Stimulated activated CD4-positive, alpha-beta T cell treated with anti-CD3 and anti-CD28 coated beads, Interleukin-4, amount 100 ng/mL, for 1 hour (primary cell): ENCODE results near the gene NEU2.
"Not testable (repeated sequence)": the region's sequence is repeated elsewhere in the genome, so short reads cannot be mapped to it uniquely, and the experiment has no call there.

Source experiments
- DNase-seq: peaks from one replicate; pipeline ENCODE4 v3.0.0-alpha.2; 2020

NEU2 gene

DNA sequence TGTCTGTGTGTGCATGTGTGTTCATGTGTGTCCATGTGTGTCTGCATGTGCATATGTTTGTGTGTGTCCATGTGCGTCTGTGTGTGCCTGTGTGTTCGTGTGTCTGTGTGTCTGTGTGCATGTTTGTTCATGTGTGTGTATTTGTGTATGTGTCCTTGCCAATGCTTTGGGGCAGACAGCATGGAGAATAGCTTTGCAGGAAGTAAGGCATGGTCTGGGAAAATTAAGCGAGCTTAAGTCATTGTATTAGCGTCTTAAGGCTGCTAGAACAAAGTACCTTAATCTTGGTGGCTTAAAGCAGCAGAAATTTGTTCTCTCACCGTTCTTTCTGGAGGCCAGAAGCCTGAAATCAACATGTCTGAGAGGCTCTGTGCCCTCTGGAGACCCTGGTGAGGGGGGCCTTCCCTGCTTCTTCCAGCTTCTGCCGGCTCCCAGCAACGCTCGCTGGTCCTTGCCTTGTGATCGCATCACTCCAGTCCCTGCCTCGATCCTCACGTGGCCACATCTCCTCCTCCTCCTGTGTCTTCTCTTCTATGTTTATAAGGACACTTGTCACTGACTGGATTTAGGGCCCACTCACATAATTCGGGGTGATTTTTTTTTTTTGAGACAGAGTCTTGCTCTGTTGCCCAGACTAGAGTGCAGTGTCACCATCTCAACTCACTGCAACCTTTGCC is 3.8 kb downstream of the NEU2 start:
- no peak for DNase-seq

- DNase-seq: no peak
These were observed 4.6 kb downstream of the NEU2 start for GRCh38 chr2:233037078-233037477.

DNA sequence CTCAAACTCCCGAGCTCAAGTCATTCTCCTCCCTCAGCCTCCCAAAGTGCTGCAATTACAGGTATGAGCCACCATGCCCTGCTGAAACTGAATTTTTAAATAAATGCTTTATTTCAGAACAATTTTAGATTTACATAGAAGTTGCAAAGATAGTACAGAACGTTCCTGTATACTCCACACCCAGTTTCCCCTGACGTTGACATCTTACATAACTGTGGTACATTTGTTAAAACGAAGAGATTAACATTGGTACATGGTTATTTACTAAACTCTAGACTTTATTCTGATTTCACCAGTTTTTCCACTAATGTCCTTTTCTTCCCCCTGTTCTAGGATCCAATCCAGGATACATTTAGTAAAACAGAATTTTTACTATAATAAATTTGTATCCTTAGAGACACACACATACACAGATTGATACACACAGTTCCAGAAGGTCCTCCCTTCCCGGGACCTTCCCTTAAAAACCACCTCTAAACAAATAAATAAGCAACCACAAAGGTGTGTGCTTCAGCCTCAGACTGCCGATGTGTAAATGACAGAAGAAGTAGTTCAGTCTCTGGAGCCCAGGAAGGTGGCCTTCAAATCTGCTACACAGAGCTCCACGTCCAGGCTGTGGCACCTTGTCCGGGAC is 6.9 kb downstream of the NEU2 start:
- DNase-seq: no peak

DNA sequence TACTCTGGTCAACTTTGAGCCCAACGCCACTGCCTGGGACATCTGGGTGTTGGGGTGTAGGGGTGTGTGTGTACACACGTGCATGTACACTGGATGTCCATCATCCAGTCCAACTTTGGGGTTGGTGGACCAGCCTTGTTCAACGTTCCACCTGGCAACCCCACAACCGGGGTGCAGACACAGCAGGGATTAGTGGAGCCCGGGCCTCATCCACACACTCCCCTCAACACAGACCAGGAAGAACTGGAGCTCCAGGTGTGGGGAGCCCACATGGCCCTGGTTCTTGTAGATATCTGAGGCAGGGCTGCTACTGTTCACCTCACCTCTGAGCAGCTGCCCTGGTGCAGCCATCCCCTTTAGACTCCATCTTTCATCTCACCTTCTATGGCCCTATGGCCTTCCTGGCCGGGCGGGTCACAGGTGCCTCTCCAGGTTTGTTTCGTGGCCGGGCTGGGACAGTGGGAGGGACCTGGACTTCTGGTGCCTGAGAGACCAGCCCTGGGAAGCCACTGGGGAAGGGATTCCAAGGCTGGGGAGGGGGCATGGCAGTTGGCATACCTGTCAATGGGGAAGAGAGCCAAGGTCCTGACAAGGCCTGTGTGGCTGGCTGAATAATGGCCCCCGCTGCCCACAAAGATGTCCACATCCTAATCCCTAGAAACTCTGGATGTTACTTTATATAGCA is 7.5 kb downstream of the NEU2 start:
- DNase-seq: no peak

GRCh38 chr2:233040571-233040970 is 8.1 kb downstream of the NEU2 start:
- DNase-seq: no peak

- no peak for DNase-seq
These were observed 9.4 kb downstream of the NEU2 start for GRCh38 chr2:233041722-233042323.

DNA sequence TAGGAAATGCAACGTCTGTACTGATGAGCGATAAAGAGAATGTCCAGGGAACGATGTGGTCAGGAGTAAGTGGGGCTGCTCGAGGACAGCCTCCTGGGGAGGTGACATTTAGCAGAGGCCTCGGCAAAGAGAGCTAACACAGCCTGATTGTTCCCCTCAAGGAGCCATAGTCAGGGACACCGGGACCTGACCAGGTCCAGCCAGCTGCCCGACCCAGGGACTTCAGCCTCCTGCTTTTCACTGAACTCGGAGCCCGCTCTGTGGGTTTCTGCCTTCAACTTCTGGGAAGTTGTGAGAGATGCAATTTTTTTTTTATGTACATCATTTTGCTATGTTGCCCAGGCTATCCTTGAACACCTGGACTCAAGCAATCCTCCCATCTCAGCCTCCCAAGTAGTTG is 10.1 kb downstream of the NEU2 start:
- no peak for DNase-seq

DNA sequence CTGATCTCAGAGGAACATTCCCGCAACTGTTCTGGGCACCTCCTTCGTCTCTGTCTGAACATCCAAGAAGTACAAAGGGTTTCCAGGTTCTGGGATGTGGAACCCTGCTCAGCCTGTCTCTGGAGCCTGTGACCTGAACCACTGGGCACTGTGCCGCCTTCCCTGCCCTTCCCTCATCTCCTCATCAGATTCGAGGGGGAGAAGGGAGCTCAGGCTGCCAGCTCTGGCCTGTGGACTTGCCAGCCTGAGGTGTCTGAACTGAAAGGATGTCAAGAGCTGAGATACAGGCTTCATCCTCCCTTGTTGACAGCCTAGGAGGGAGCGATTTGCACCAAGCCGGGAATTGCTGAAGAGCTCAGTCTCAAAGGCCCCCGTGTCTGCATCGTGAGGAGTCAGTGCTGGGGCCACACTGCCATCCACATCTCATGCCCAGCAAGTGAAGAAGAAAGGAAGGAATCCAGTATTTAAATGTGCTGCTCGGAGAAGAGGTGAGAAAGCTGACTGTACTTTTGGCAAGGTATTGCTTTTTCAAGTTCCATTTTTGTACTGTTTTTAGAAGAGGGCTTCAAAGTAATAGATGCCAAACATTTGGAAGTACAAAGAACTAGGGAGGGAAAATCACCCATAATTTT is 12.6 kb downstream of the NEU2 start:
- DNase-seq: no peak

- DNase-seq: no peak
These were observed 14.7 kb downstream of the NEU2 start for GRCh38 chr2:233047206-233047605.

DNA sequence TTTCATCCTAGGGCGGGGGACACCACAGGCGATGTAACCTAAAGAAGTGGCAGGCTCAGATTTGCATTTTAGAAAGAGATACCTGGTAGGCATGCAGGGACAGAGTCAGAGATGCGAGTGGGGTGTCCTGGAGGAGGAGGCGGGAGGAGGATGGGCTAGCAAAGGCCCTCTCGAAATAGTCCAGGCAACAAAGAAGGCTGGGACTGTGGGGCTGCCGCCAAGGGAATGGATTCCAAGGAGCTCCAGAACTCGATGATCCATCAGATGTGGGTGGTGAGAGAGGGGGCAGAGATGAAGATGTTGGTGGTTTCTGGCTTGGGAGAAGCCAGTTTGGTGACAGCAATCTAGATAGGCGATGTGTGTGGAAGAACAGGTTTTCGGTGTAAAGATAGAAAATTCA is 15.2 kb downstream of the NEU2 start:
- no peak for DNase-seq

GRCh38 chr2:233048569-233049193 is 16.2 kb downstream of the NEU2 start:
- no peak for DNase-seq

- DNase-seq: no peak
These were observed 16.8 kb downstream of the NEU2 start for GRCh38 chr2:233049194-233049761.

DNA sequence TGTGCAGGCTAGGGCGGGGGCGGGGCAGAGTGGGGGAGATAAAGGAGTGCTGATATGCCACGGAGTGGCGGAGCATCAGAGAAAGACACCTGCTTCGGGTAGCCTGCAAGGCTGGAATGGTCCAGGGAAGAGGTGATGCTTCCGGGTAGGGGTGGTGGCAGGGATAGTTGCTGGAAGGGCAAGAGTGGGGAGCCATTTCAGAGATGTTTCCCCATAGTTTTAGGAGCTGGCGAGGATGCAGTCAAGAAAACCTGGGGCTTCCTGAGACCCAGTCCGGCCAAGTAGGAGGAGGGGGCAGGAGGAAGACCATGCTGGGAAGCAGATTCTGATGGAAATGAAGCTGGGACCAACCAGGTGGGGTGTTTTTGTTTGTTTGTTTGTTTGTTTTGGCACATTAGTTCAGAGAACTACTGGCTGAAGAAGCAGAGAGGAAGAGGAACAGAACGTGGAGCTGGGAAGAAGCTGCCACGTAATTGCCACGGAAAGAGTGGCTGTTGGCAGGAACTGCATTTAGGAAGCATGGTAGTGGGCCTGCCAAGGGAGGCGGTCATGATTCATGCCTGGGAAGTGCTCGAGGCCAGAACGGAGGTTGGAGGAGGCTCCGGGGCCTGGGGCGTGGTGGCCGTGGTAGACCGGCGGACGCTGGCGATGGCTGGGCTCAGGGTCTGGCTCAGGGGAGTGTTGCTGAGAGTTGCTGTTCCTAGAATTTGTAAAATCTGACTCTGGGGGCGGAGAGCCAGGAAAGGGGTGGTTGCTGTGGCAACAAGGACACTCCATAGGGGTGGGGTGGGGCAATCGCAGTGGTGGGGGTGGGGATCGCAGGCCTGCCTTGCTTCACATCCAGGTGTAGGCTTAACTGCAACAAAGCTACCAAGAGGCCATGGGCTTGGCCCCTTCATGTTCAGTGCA is 19.0 kb downstream of the NEU2 start:
- no peak for DNase-seq

GRCh38 chr2:233052517-233052916 is 20.0 kb downstream of the NEU2 start:
- DNase-seq: not testable (repeated sequence)

DNA sequence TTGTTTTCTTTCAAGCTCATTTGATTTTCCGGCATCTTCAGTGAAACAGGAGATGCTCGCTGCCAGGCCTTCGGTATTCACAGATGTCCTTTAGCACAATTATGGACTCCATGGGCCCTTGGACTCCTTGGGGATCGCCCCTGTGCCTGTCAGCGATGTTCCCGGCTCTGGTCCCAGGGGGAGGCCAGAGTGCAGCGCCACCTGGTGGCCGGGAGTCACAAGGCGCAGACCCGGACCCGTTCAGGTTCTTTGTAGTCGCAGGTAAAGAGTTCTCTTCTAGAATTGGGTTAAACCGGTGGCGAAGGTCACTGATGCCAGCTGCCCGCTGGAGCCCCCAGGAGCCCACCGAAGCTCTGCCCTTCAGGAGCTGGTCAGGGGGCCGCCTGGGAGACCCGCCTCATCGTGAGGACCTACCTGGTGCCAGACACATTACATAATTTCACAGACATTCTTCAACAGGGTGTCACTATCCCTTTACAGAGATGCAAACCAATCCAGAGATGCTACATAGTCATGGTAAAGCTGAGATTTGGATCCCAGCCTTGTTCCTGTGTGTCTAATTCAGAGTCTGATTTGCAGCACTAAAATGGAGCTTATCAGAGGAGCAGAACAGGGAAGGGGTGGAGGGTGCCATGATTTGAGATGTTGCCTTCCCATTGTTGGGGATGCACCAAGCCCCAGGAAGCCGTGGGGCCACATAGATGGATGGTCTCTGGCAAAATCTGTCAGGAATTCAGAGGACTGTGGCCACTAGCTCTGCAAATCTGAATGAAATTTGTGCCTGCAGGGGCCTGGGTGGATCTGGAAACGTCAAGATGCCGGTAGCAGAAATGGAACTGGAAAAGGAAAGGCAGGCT is 21.7 kb downstream of the NEU2 start:
- DNase-seq: peak; percentile 81

DNA sequence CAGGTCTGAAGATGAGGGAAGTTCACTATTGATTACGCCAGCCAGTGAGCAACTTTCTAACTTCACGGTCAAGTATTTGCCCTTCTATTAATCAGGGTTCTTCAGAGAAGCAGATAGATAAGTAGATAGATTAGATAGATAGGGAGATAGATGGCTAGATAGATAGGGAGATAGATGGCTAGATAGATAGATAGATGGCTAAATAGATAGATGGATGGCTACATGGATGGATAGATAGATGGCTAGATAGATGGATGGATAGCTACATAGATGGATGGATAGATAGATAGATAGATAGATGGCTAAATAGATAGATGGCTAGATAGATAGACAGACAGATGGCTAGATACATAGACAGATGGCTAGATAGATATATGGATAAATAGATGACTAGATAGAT is 22.9 kb downstream of the NEU2 start:
- DNase-seq: no peak

DNA sequence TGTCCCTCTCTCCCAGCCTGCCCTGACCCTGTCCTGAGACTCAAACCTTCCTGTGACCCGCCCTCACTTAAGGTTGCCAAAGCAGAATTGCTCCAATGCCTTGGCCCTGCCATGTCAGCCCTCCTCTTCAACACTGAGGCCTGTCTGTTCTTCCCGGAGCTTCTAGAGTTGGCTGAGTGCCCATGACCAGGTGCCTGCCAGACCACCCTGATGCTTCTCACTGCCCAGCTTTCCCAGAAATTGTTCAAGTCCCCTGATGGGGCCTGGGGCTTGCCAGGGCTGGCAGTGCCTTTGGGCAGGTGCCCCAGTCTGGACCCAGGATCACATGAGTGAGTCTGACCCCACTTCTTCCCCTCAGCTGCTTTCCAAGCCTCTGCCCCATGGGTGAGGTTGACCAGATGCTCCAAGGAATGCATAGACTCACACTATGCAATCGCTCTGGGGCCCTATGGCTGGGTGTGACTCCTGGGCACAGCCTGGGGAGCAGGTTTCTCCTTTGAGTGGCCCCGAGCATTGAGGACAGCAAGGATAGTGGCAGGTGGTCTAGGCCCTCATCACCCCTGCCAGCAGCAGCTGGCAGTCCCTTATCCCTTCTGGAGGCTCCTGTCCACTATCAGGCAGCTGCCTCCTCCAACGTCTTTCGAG is 24.6 kb downstream of the NEU2 start:
- DNase-seq: no peak

DNA sequence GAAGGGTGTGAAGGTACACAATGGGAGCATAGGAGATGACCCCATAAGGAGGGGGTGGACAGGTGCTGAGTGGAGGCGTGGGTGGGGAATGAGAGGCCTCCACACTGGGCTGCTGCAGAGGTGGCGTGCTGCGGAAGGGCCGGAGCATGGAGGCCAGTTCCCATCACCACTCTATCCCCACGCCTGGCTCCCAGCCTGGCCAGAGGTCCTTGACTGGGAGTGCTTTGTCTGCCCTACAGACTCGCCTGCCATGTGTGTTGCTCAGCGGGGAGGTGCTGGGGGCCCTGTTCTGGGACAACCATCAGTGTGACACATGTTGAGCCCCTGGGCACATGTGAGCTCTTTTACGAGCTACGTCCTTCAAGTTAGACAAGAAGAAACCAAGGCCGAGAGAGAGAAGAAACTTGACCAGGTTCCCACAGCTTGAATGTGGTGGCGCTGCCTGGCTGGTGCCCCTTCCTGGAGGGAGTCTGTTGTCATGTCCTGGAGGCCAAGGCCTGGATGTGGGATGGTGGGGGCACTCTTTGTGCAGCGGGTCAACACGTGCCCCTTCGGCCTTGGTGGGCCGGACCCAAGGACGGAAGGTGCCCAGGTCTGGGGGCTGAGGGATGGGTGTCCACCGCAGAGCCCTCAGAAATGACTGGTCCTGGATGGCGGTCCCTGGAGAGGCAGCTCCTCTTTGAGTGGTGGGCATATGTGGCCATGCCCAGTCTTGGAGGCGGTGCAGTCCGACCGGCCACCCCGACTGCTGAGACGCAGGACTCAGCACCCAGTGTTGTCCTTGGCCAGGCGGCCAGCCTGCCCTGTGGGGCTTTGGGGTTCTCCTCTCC is 26.5 kb downstream of the NEU2 start:
- DNase-seq: no peak

GRCh38 chr2:233059547-233059796 is 27.0 kb downstream of the NEU2 start:
- DNase-seq: no peak
